Stomach (tissue), 9 donors: ENCODE measurements around the gene VSTM2L. TPM values are rescaled to one million over a fixed set of nuclear protein-coding genes. Genes with fewer than 3 reads are reported as not detected.

ENCODE experiments used
- DNase-seq, 2 donors: peaks; one replicate each; pipeline versions ENCODE4 v3.0.0 to v3.0.0-alpha.2; 2013 to 2019
- H3K27ac ChIP-seq, 5 donors: fragments of 200-600 bp in 4 of 5; sonication (generic) in 4 of 5; one replicate each; pipeline ENCODE4 v1.5.1; 2013 to 2019; ENCODE audit warnings: mild to moderate bottlenecking in 1 of 5, moderate library complexity in 1 of 5
- H3K27me3 ChIP-seq, 3 donors: fragments of 200-600 bp; sonication (generic); one replicate each; pipeline ENCODE4 v1.5.1; 2017 to 2019; ENCODE audit warnings: mixed run types in 1 of 3
- H3K36me3 ChIP-seq, 4 donors: fragments of 200-600 bp; sonication (generic); 1 replicate in 3 of 4; 2 replicates in 1 of 4; pipeline ENCODE4 v1.5.1; 2016 to 2019
- H3K4me1 ChIP-seq, 4 donors: fragments of 200-600 bp; sonication (generic); one replicate each; pipeline ENCODE4 v1.5.1; 2016 to 2019
- H3K4me3 ChIP-seq, 4 donors: fragments of 200-600 bp; sonication (generic) in 3 of 4; one replicate each; pipeline ENCODE4 v1.5.1; 2016 to 2019; ENCODE audit warnings: mild to moderate bottlenecking in 1 of 4
- H3K9me3 ChIP-seq, 4 donors: fragments of 200-600 bp; sonication (generic); one replicate each; pipeline ENCODE4 v1.5.1; 2016 to 2019
- EP300 ChIP-seq: sonication (generic); formaldehyde crosslinking; IDR thresholded peaks from one replicate; pipeline ENCODE4 v1.6.1; 2017; ENCODE audit warnings: antibody characterized with exemption
- POLR2A ChIP-seq, 4 donors: fragments of 450-650 bp; IDR thresholded peaks; one replicate each; pipeline ENCODE4 v1.6.1; 2016; ENCODE audit warnings: antibody characterized with exemption in 4 of 4, control low read depth in 2 of 4, mild to moderate bottlenecking in 1 of 4, moderate library complexity in 1 of 4
- POLR2AphosphoS5 ChIP-seq, 3 donors: sonication (generic); formaldehyde crosslinking; IDR thresholded peaks; one replicate each; pipeline ENCODE4 v1.6.1; 2016; ENCODE audit warnings: antibody characterized with exemption in 3 of 3
- WGBS, 5 donors: extraction: QIAGEN DNeasy Blood & Tissue Kit in 3 of 5; methylation state at CpG; one replicate each; pipeline versions ENCODE4 v1.1.5 to v1.1.7; 2013 to 2018; 5-methylcytosine and 5-hydroxymethylcytosine counted together
- intact Hi-C: fragments of 100-400 bp; cut with DNase I; formaldehyde crosslinking; loops from one replicate; pipeline ENCODE4 v1.15.1; 2023; ENCODE audit warnings: low total_unique reads
- polyA plus RNA-seq, 3 donors: library from polyadenylated mRNA; stranded (reverse); fragments of 200-250 nt; gene quantifications; one replicate each; pipeline ENCODE4 v1.2.3, GENCODE V29; 2013
- total RNA-seq, 5 donors: library from RNA; depleted of rRNA; stranded (reverse); fragments of >200 nt; gene quantifications; one replicate each; pipeline versions ENCODE4 v1.1.0 to v1.2.3, GENCODE V29; 2014 to 2016
- TF ChIP-seq, protein P1 (sequence below), 7 experiments: fragments of 450-650 bp in 4 of 7; fragments of 200-600 bp in 3 of 7; sonication (generic) in 3 of 7; IDR thresholded peaks; one replicate each; pipeline ENCODE4 v1.5.1; 2016 to 2019; ENCODE audit warnings: antibody characterized with exemption in 7 of 7, control low read depth in 2 of 7, mild to moderate bottlenecking in 1 of 7
- donor health status: healthy with polysubstance abuse.
- donor health status: Bipolar disorder and iron deficiency.
- donor health status: healthy.

Gene VSTM2L
- total and polyA plus RNA-seq, 8 donors = 1.1 to 18.3 (median 3.4) TPM; not detected in 2

DNA sequence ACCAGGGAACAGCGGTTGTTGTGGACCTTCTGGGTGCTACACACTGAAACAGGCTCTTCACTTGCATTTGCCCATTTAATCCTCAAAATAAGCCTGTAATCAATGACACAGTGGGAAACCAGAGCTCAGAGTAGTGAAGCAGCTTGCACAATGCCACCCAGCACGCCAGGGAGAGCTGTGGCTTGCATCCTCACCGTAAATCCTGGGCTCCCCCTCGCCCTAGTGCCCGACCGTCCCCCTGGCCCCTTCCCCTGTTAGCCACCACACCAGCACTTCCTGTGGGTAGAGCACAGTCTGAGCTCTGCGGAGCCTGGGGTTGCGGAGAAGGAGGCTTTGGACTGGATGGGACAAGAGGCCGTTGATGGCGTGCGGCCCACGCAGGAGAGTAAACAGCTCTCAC lies 14.5 kb downstream of the VSTM2L start:
- H3K27ac ChIP-seq = no peak overlapping the region
- DNase-seq = no peak
- 64 to 79% (median 75%) methylated on average over 7 to 12 of the region's 12 CpGs for WGBS, 5 donors
- H3K9me3 ChIP-seq = no peaks in the 10 kb centered on the region
- no peaks in the 10 kb centered on the region for H3K36me3 ChIP-seq
- TF ChIP-seq POLR2A (IDR thresholded peaks at IDR 0.05) (no peak), EP300 (no peak), POLR2AphosphoS5 (IDR thresholded peaks at IDR 0.05) (no peak)
- TF ChIP-seq, protein P1, sequence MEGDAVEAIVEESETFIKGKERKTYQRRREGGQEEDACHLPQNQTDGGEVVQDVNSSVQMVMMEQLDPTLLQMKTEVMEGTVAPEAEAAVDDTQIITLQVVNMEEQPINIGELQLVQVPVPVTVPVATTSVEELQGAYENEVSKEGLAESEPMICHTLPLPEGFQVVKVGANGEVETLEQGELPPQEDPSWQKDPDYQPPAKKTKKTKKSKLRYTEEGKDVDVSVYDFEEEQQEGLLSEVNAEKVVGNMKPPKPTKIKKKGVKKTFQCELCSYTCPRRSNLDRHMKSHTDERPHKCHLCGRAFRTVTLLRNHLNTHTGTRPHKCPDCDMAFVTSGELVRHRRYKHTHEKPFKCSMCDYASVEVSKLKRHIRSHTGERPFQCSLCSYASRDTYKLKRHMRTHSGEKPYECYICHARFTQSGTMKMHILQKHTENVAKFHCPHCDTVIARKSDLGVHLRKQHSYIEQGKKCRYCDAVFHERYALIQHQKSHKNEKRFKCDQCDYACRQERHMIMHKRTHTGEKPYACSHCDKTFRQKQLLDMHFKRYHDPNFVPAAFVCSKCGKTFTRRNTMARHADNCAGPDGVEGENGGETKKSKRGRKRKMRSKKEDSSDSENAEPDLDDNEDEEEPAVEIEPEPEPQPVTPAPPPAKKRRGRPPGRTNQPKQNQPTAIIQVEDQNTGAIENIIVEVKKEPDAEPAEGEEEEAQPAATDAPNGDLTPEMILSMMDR (IDR thresholded peaks at IDR 0.05) = no peak
- H3K4me3 ChIP-seq = no peak overlapping the region
- intact Hi-C loops = no loop called here
- H3K4me1 ChIP-seq = peaks cover 10 to 29% (median 21%) of the 10 kb centered on the region in 4 donors
- peaks cover 0 to 87% (median 40%) of the 10 kb centered on the region in 3 donors for H3K27me3 ChIP-seq

DNA sequence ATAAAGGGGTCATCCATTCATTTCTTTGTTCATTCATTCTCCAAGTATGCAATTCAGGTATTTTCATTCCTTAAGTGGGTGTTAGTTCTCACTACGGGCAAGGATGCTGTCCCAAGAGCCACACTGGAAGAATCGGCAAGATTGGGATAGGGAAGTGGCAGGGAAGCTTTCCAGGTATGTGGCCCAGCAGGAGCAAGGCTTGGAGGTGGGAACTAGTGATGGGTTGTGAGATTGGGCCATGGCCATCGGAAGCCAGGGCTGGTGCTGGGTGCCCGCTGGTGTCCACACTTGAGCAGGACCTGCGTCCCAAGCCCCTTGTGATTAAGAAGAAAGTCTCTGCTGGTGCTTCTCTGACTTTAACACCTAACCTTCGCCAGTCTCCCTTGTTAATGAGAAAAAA lies 15.1 kb downstream of the VSTM2L start:
- Histone ChIP-seq H3K4me3 (no peak overlapping the region), H3K4me1 (peaks cover 10 to 29% (median 21%) of the 10 kb centered on the region in 4 donors), H3K9me3 (no peaks in the 10 kb centered on the region), H3K27ac (no peak overlapping the region), H3K27me3 (peaks cover 0 to 84% (median 39%) of the 10 kb centered on the region in 3 donors), H3K36me3 (no peaks in the 10 kb centered on the region)
- intact Hi-C loops = no loop called here
- no peak for TF ChIP-seq EP300
- TF ChIP-seq, protein P1 (IDR thresholded peaks at IDR 0.05) = no peak
- TF ChIP-seq POLR2A (IDR thresholded peaks at IDR 0.05) = no peak
- no peak for TF ChIP-seq POLR2AphosphoS5 (IDR thresholded peaks at IDR 0.05)
- no peak for DNase-seq
- 83 to 92% (median 87%) methylated on average over 6 of the region's 6 CpGs for WGBS, 5 donors

DNA sequence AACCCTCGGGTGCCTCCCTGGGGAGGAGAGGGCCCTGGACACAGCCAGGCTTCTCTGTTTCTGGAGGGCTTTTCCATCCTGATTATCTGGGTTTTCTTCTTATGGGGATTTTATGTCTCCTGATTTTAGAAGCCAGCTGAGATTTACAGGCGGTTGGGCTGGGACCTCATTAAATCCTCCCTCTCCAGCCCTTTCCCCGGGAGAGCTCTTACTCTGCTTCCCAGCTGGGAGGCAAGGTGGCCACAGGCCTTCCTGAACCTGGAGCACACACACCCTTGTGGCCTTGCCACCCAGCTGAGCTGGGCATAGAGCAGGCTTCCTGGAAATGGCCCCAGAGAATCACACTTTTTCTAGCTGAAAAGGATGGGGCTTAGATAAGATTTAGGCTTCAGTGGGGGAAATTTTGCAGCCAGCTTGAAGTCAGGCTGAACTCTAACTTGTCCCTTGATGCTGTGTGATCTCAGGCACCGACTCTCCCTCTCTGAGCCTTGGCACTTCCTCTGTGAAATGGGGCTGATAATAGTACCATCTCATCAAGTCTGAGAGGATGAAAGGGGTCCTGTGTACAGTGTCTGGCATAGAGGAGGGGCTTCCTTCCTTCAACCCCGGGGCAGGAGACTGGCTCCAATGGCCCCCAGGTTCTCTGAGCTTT lies 16.6 kb downstream of the VSTM2L start:
- no peaks in the 10 kb centered on the region for H3K9me3 ChIP-seq
- peak in 1 of 2 donors; percentile 53 for DNase-seq
- intact Hi-C loops = no loop called here
- H3K27ac ChIP-seq = no peak overlapping the region
- peaks cover 0 to 71% (median 28%) of the 10 kb centered on the region in 3 donors for H3K27me3 ChIP-seq
- H3K36me3 ChIP-seq = no peaks in the 10 kb centered on the region
- peaks cover 9 to 21% (median 20%) of the 10 kb centered on the region in 4 donors for H3K4me1 ChIP-seq
- WGBS, 5 donors = 46 to 60% (median 55%) methylated on average over 4 to 5 of the region's 5 CpGs
- H3K4me3 ChIP-seq = no peak overlapping the region
- TF ChIP-seq EP300 (no peak), POLR2A (IDR thresholded peaks at IDR 0.05) (no peak), POLR2AphosphoS5 (IDR thresholded peaks at IDR 0.05) (no peak)

DNA sequence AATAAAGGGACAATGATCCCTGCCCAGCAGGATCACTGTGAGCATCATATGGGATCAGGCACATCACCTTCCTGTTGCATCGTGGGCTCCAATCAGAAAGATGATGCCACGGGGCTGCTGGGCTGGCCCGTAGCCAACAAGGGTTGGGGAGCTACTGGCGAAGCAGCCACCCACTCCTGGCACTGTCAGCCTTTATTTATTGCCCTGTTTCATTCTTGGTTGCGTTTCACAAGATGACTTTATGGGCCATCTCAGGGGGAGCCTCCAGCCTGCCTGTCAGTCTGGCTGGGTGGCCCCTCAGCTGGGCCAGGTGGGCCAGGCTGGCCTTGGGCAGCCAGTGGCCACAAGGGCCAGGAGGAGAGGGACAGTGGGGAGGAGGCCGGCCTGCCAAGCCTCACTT lies 17.3 kb downstream of the VSTM2L start:
- WGBS, 5 donors = 52 to 61% (median 55%) methylated on average over 4 to 6 of the region's 6 CpGs

More for the DNA sequence above, 17.3 kb downstream of the VSTM2L start:
- Histone ChIP-seq H3K4me3 (no peak overlapping the region), H3K9me3 (no peaks in the 10 kb centered on the region), H3K27ac (no peak overlapping the region), H3K36me3 (no peaks in the 10 kb centered on the region), H3K4me1 (peaks cover 4 to 13% (median 12%) of the 10 kb centered on the region in 4 donors), H3K27me3 (peaks cover 0 to 63% (median 21%) of the 10 kb centered on the region in 3 donors)
- intact Hi-C loops = no loop called here
- no peak for TF ChIP-seq POLR2A (IDR thresholded peaks at IDR 0.05)
- TF ChIP-seq, protein P1 (IDR thresholded peaks at IDR 0.05) = no peak
- DNase-seq = no peak
